H7 (cell line): ENCODE measurements around the gene KAT14. TPM values are rescaled to one million over a fixed set of nuclear protein-coding genes. Genes with fewer than 3 reads are reported as not detected.

ENCODE experiments used
- DNase-seq: peaks from one replicate; pipeline ENCODE4 v3.0.0; 2012
- H3K27me3 ChIP-seq: 2 replicates; pipeline ENCODE4 v1.6.0; 2011; ENCODE audit warnings: mild to moderate bottlenecking, low read length; ENCODE audit not compliant: control insufficient read depth, insufficient read depth
- H3K36me3 ChIP-seq: replicated peaks from 2 replicates; pipeline ENCODE4 v1.5.1; 2011; ENCODE audit warnings: low read length; ENCODE audit not compliant: control insufficient read depth, insufficient read depth
- H3K4me3 ChIP-seq: 2 replicates; pipeline ENCODE4 v1.5.1; 2011; ENCODE audit warnings: low read depth, mild to moderate bottlenecking, control low read depth, low read length, moderate library complexity; ENCODE audit not compliant: insufficient read depth
- total RNA-seq: library from RNA; depleted of rRNA; stranded (reverse); fragments of >200 nt; shearing (Covaris generic); gene quantifications from 2 replicates; pipeline ENCODE4 v1.2.3, GENCODE V29; 2014

KAT14 gene
- total RNA-seq, 1 experiment from 2014 or later: 25.4 TPM

- H3K27me3 ChIP-seq: no peaks in the 10 kb centered on the region; the same call in 1 of the 2 replicates
- no peak for DNase-seq
- H3K36me3 ChIP-seq: no peaks in the 10 kb centered on the region
- no peak overlapping the region for H3K4me3 ChIP-seq
Measured at GRCh38 chr20:18133962-18134361, 3.7 kb upstream of the KAT14 start.

GRCh38 chr20:18138266-18138582 lies 561 bp downstream of the KAT14 start:
- peaks cover 6% of the 10 kb centered on the region for H3K36me3 ChIP-seq
- no peak for DNase-seq
- H3K27me3 ChIP-seq: no peaks in the 10 kb centered on the region; the same call in 1 of the 2 replicates
- H3K4me3 ChIP-seq: peak overlapping the region; percentile 94

- no peaks in the 10 kb centered on the region; the same call in 1 of the 2 replicates for H3K27me3 ChIP-seq
- H3K4me3 ChIP-seq: peak overlapping the region; percentile 94
- H3K36me3 ChIP-seq: peaks cover 6% of the 10 kb centered on the region
- no peak for DNase-seq
Measured at GRCh38 chr20:18138639-18139583, 1.2 kb downstream of the KAT14 start.

- Histone ChIP-seq H3K27me3 (no peaks in the 10 kb centered on the region; the same call in 1 of the 2 replicates), H3K4me3 (no peak overlapping the region), H3K36me3 (peaks cover 6% of the 10 kb centered on the region)
- no peak for DNase-seq
Measured at GRCh38 chr20:18139832-18140231, 2.2 kb downstream of the KAT14 start.

GRCh38 chr20:18144541-18145099 lies 7.0 kb downstream of the KAT14 start:
- Histone ChIP-seq H3K4me3 (no peak overlapping the region), H3K36me3 (peaks cover 6% of the 10 kb centered on the region)
- DNase-seq: no peak

GRCh38 chr20:18154342-18154741 lies 16.7 kb downstream of the KAT14 start:
- Histone ChIP-seq H3K27me3 (no peaks in the 10 kb centered on the region), H3K4me3 (no peak overlapping the region), H3K36me3 (no peaks in the 10 kb centered on the region; the same call in none of the 2 replicates)
- no peak for DNase-seq

More at GRCh38 chr20:18144541-18145099, 7.0 kb downstream of the KAT14 start:
- no peaks in the 10 kb centered on the region for H3K27me3 ChIP-seq

- Histone ChIP-seq H3K4me3 (no peak overlapping the region), H3K27me3 (no peaks in the 10 kb centered on the region), H3K36me3 (no peaks in the 10 kb centered on the region; the same call in none of the 2 replicates)
- DNase-seq: no peak
Measured at GRCh38 chr20:18156045-18156444, 18.4 kb downstream of the KAT14 start.

DNA sequence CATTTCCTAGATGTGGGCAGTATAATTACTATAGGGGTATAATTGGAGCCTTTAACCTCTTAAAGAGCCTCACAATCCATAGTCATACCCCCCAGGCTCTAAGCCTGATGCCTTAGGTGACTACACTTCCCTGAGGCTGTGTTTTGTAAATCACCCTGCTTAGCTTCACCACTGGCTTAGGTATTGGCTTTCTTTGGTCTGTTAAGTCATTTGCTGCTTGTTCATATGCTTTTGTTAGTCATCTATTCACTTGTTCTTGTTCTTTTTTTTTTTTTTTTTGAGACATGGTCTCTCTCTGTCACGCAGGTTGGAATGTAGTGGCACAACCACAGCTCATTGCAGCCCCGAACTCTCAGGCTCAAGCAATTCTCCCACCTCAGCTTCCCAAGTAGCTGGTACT lies 26.7 kb downstream of the KAT14 start:
- Histone ChIP-seq H3K4me3 (no peak overlapping the region), H3K27me3 (no peaks in the 10 kb centered on the region), H3K36me3 (peaks cover 9% of the 10 kb centered on the region)
- DNase-seq: no peak

GRCh38 chr20:18165553-18165952 lies 27.9 kb downstream of the KAT14 start:
- Histone ChIP-seq H3K27me3 (no peaks in the 10 kb centered on the region), H3K4me3 (no peak overlapping the region), H3K36me3 (peaks cover 9% of the 10 kb centered on the region)
- no peak for DNase-seq

- peak; percentile 34 for DNase-seq
- H3K4me3 ChIP-seq: no peak overlapping the region
- no peaks in the 10 kb centered on the region for H3K27me3 ChIP-seq
- peaks cover 9% of the 10 kb centered on the region for H3K36me3 ChIP-seq
Measured at GRCh38 chr20:18166241-18166881, 28.7 kb downstream of the KAT14 start.

GRCh38 chr20:18166950-18167349 lies 29.3 kb downstream of the KAT14 start:
- Histone ChIP-seq H3K4me3 (no peak overlapping the region), H3K27me3 (no peaks in the 10 kb centered on the region), H3K36me3 (peaks cover 8% of the 10 kb centered on the region)
- DNase-seq: no peak

GRCh38 chr20:18172379-18172778 lies 34.7 kb downstream of the KAT14 start:
- DNase-seq: no peak
- H3K27me3 ChIP-seq: no peaks in the 10 kb centered on the region
- H3K36me3 ChIP-seq: no peaks in the 10 kb centered on the region
- no peak overlapping the region for H3K4me3 ChIP-seq

- no peak for DNase-seq
- Histone ChIP-seq H3K27me3 (no peaks in the 10 kb centered on the region), H3K36me3 (no peaks in the 10 kb centered on the region), H3K4me3 (no peak overlapping the region)
Measured at GRCh38 chr20:18174906-18175683, 37.4 kb downstream of the KAT14 start.

DNA sequence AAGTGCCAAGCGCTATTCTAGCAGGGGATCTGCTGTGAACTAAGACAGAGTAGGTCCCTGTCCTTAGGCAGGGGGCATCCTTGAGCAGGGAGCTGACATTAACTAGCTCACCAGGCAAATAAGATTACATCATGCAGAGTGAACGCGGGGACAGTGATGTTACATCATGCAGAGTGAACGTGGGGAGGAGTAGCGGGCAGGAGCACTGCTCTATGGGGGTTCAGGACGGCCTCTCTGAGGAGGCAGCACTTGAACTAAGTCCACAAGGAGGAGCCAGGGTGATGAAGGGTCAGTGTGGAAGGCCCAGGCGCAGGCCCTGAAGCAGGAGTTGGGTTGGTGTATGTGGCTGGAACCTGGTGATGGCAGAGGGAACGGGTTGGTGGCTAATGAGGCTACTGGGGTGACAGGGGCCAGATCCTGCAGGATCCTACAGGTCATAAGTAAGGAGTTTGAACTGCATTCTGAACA lies 38.7 kb downstream of the KAT14 start:
- Histone ChIP-seq H3K27me3 (no peaks in the 10 kb centered on the region), H3K36me3 (no peaks in the 10 kb centered on the region), H3K4me3 (no peak overlapping the region)
- peak; percentile 73 for DNase-seq
